ENCODE measurements around the gene IAPP. TPM values are rescaled to one million over a fixed set of nuclear protein-coding genes. Genes with fewer than 3 reads are reported as not detected.

The IAPP gene
- total and polyA plus RNA-seq, 2 experiments from 2014 or later, result 0.32 TPM; not detected in 1

DNA sequence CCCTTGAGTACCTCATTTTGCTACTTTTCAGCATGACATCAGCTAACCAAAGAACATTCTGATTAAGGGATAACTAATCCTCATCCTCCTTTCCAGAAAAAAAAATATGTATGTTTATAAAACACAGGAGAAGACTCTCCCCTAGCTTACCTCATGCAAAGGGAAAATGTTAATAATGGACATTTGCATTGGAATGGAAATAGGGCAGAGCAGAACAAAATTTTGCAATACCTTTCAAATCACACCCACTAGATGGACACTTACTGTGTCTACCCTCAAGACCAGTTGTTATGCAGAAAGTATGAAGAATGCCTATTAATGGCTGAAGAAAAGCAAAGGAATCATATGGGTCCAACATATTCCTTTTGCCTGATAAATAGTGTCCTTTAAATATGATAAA is 29.1 kb upstream of the IAPP start:
- Histone ChIP-seq H3K27me3 (ENCODE audit: insufficient read depth) (no peaks in the 10 kb centered on the region), H3K4me1 (ENCODE audit: insufficient read depth) (peaks cover 40% of the 10 kb centered on the region), H3K4me2 (no peak overlapping the region), H3K79me2 (replicated peaks; ENCODE audit: insufficient read depth) (no peaks in the 10 kb centered on the region), H3K4me3 (no peak overlapping the region), H4K20me1 (replicated peaks; ENCODE audit: insufficient read depth) (no peaks in the 10 kb centered on the region), H3F3A (replicated peaks; ENCODE audit: low read depth) (no peaks in the 10 kb centered on the region), H2AFZ (no peak overlapping the region), H3K36me3 (ENCODE audit: insufficient read depth) (no peaks in the 10 kb centered on the region), H3K27ac (ENCODE audit: low read depth) (no peak overlapping the region), H3K9me2 (ENCODE audit: insufficient read depth) (no peaks in the 10 kb centered on the region)
- ATAC-seq, result no peak
- Mint-ChIP-seq H3K27ac (no peak overlapping the region), H3K4me3 (no peak overlapping the region), H3K9me3 (no peaks in the 10 kb centered on the region), H3K36me3 (ENCODE audit: low read depth) (no peaks in the 10 kb centered on the region), H3K4me1 (peaks cover 38% of the 10 kb centered on the region), H3K27me3 (ENCODE audit: insufficient read depth, low read depth, poor library complexity) (no peaks in the 10 kb centered on the region)
- DNase-seq (ENCODE audit: low spot score), result no peak
- TF ChIP-seq NANOG (IDR thresholded peaks at IDR 0.05; ENCODE audit: borderline replicate concordance) (no peak), REST (IDR thresholded peaks at IDR 0.05; ENCODE audit: unreplicated experiment) (no peak), STAT1 (IDR thresholded peaks at IDR 0.05; ENCODE audit: unreplicated experiment) (no peak), CREB1 (CRISPR knock-in tag; IDR thresholded peaks at IDR 0.05; ENCODE audit: low read depth) (no peak), ZNF331 (CRISPR knock-in tag; IDR thresholded peaks at IDR 0.05; ENCODE audit: low read depth) (no peak), ZNF462 (CRISPR knock-in tag; IDR thresholded peaks at IDR 0.05) (no peak)
- TF ChIP-seq, protein P1, sequence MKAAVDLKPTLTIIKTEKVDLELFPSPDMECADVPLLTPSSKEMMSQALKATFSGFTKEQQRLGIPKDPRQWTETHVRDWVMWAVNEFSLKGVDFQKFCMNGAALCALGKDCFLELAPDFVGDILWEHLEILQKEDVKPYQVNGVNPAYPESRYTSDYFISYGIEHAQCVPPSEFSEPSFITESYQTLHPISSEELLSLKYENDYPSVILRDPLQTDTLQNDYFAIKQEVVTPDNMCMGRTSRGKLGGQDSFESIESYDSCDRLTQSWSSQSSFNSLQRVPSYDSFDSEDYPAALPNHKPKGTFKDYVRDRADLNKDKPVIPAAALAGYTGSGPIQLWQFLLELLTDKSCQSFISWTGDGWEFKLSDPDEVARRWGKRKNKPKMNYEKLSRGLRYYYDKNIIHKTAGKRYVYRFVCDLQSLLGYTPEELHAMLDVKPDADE (IDR thresholded peaks at IDR 0.05), result no peak
